ENCODE data around the gene ZNRD2.
A peak's percentile ranks its signal among the peaks of the same experiment; 100 is the strongest.

The ZNRD2 gene

GRCh38 chr11:65576867-65577755 lies 6.8 kb downstream of the ZNRD2 start:
- H3K18ac ChIP-seq (ENCODE audit: low read length), result peak overlapping the region; percentile 30
- no peak overlapping the region for H2BK5ac ChIP-seq (ENCODE audit: low read depth, low read length, poor library complexity)
- no peak overlapping the region for H3K14ac ChIP-seq (ENCODE audit: low read length)
- no peak overlapping the region for H2AFZ ChIP-seq (ENCODE audit: insufficient read depth, low read length, poor library complexity)
- no peak overlapping the region for H3K9ac ChIP-seq (ENCODE audit: low read length)
- H3K4me2 ChIP-seq (ENCODE audit: low read length), result no peak overlapping the region
- no CpG with 5 or more reads among the region's 18 CpGs for WGBS (ENCODE audit: extremely low coverage, insufficient coverage, insufficient read length)
- no peak overlapping the region for H2AK5ac ChIP-seq (ENCODE audit: low read length)
- H4K91ac ChIP-seq (ENCODE audit: low read depth, low read length), result no peak overlapping the region
- no peaks in the 10 kb centered on the region for H3K27me3 ChIP-seq (ENCODE audit: insufficient read depth, low read length)
- H3K79me2 ChIP-seq (ENCODE audit: control insufficient read depth, insufficient read depth, low read length, poor library complexity), result peaks cover 10% of the 10 kb centered on the region
- no peak overlapping the region for H3K4me3 ChIP-seq (ENCODE audit: low read depth, low read length)
- DNase-seq, result peak; percentile 81 to 84
- H3K4ac ChIP-seq (ENCODE audit: low read depth, low read length), result no peak overlapping the region
- H4K8ac ChIP-seq (ENCODE audit: low read depth, low read length), result no peak overlapping the region
- no peak overlapping the region for H2BK12ac ChIP-seq (ENCODE audit: low read length)
- no peak overlapping the region for H3K27ac ChIP-seq (ENCODE audit: low read depth, low read length)
- H3K9me3 ChIP-seq (ENCODE audit: insufficient read depth, low read depth, low read length), result no peaks in the 10 kb centered on the region
- no peak overlapping the region for H2BK120ac ChIP-seq (ENCODE audit: insufficient read depth, low read length, poor library complexity)
- H3K4me1 ChIP-seq (ENCODE audit: control insufficient read depth in 1 of 2, insufficient read depth in 2 of 2, low read length in 2 of 2), result peaks cover 24 to 31% of the 10 kb centered on the region in 2 experiments
- no peak overlapping the region for H4K12ac ChIP-seq (ENCODE audit: low read depth, low read length)
- peaks cover 14% of the 10 kb centered on the region for H3K79me1 ChIP-seq (ENCODE audit: low read length)
- no peak overlapping the region for H3K23ac ChIP-seq (ENCODE audit: low read length)
- H3K36me3 ChIP-seq (ENCODE audit: control insufficient read depth in 1 of 2, insufficient read depth in 2 of 2, low read length in 2 of 2), result peaks cover 25 to 31% of the 10 kb centered on the region in 2 experiments

DNA sequence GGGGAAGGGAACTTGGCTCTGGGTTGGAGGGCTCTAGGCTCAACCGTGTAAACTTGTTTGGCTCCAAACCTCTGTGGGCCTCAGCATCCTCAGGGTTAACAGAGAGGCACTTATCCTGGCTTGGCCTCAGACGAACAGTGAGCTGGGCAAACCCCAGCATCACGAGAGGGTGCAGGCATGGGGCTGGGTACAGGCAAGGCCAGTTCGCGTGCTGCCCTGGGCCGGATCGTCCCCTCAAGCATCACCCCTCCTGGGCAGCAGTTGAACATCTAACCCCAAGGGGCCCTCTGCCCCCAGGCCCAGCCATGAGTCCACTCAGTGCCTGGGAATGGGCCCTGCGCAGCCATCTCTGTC lies 7.5 kb downstream of the ZNRD2 start:
- Histone ChIP-seq H3K23ac (ENCODE audit: low read length) (no peak overlapping the region), H4K12ac (ENCODE audit: low read depth, low read length) (no peak overlapping the region), H3K4me3 (ENCODE audit: low read depth, low read length) (no peak overlapping the region), H3K18ac (ENCODE audit: low read length) (no peak overlapping the region), H2AFZ (ENCODE audit: insufficient read depth, low read length, poor library complexity) (no peak overlapping the region), H3K4ac (ENCODE audit: low read depth, low read length) (no peak overlapping the region), H2BK120ac (ENCODE audit: insufficient read depth, low read length, poor library complexity) (no peak overlapping the region), H2BK5ac (ENCODE audit: low read depth, low read length, poor library complexity) (no peak overlapping the region), H3K14ac (ENCODE audit: low read length) (no peak overlapping the region), H2AK5ac (ENCODE audit: low read length) (no peak overlapping the region), H4K91ac (ENCODE audit: low read depth, low read length) (no peak overlapping the region), H2BK12ac (ENCODE audit: low read length) (no peak overlapping the region), H3K9me3 (ENCODE audit: insufficient read depth, low read depth, low read length) (no peaks in the 10 kb centered on the region), H3K79me2 (ENCODE audit: control insufficient read depth, insufficient read depth, low read length, poor library complexity) (peaks cover 7% of the 10 kb centered on the region), H3K9ac (ENCODE audit: low read length) (no peak overlapping the region), H3K36me3 (ENCODE audit: control insufficient read depth in 1 of 2, insufficient read depth in 2 of 2, low read length in 2 of 2) (peaks cover 25 to 31% of the 10 kb centered on the region in 2 experiments), H3K79me1 (ENCODE audit: low read length) (peaks cover 12% of the 10 kb centered on the region), H3K27ac (ENCODE audit: low read depth, low read length) (no peak overlapping the region), H3K4me1 (ENCODE audit: control insufficient read depth in 1 of 2, insufficient read depth in 2 of 2, low read length in 2 of 2) (peaks cover 24 to 31% of the 10 kb centered on the region in 2 experiments), H3K4me2 (ENCODE audit: low read length) (no peak overlapping the region), H4K8ac (ENCODE audit: low read depth, low read length) (no peak overlapping the region), H3K27me3 (ENCODE audit: insufficient read depth, low read length) (no peaks in the 10 kb centered on the region)
- WGBS (ENCODE audit: extremely low coverage, insufficient coverage, insufficient read length), result no CpG with 5 or more reads among the region's 8 CpGs
- DNase-seq, result no peak

- Histone ChIP-seq H3K27me3 (ENCODE audit: insufficient read depth, low read length) (no peaks in the 10 kb centered on the region), H4K91ac (ENCODE audit: low read depth, low read length) (no peak overlapping the region), H3K4me2 (ENCODE audit: low read length) (no peak overlapping the region), H2AK5ac (ENCODE audit: low read length) (no peak overlapping the region), H3K4me1 (ENCODE audit: control insufficient read depth in 1 of 2, insufficient read depth in 2 of 2, low read length in 2 of 2) (peaks cover 23 to 30% of the 10 kb centered on the region in 2 experiments), H3K4me3 (ENCODE audit: low read depth, low read length) (no peak overlapping the region), H3K79me2 (ENCODE audit: control insufficient read depth, insufficient read depth, low read length, poor library complexity) (peaks cover 7% of the 10 kb centered on the region), H3K79me1 (ENCODE audit: low read length) (peaks cover 12% of the 10 kb centered on the region), H2BK5ac (ENCODE audit: low read depth, low read length, poor library complexity) (no peak overlapping the region), H3K27ac (ENCODE audit: low read depth, low read length) (no peak overlapping the region), H4K8ac (ENCODE audit: low read depth, low read length) (no peak overlapping the region), H3K18ac (ENCODE audit: low read length) (no peak overlapping the region), H3K23ac (ENCODE audit: low read length) (no peak overlapping the region), H4K12ac (ENCODE audit: low read depth, low read length) (no peak overlapping the region), H3K4ac (ENCODE audit: low read depth, low read length) (no peak overlapping the region), H3K14ac (ENCODE audit: low read length) (no peak overlapping the region), H2BK12ac (ENCODE audit: low read length) (no peak overlapping the region), H3K9ac (ENCODE audit: low read length) (no peak overlapping the region), H2AFZ (ENCODE audit: insufficient read depth, low read length, poor library complexity) (no peak overlapping the region), H2BK120ac (ENCODE audit: insufficient read depth, low read length, poor library complexity) (no peak overlapping the region), H3K9me3 (ENCODE audit: insufficient read depth, low read depth, low read length) (no peaks in the 10 kb centered on the region), H3K36me3 (ENCODE audit: control insufficient read depth in 1 of 2, insufficient read depth in 2 of 2, low read length in 2 of 2) (peaks cover 25 to 31% of the 10 kb centered on the region in 2 experiments)
- WGBS (ENCODE audit: extremely low coverage, insufficient coverage, insufficient read length), result no CpG with 5 or more reads among the region's 7 CpGs
- DNase-seq, result no peak
Measured at GRCh38 chr11:65578134-65578533, 7.9 kb downstream of the ZNRD2 start.

DNA sequence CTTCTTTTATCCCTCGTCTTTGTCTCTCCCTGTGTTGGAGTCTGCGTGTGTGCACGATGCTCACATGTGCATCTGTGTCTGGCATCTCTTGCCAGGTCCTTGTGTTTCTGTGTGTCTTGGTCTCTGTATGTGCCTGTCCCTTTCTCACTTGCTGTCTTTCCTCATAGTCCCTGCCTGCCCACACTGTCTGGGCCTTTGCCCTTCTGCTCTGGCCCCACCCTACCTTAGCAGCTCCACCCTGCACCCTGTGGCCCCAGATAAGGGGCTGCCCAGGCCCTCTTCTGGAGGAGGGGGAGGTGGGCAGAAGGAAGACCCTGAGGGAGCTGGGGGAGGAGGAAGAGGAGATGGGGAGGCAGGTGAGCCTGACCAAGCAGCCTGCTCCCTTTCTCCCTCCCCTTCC lies 8.4 kb downstream of the ZNRD2 start:
- H2AFZ ChIP-seq (ENCODE audit: insufficient read depth, low read length, poor library complexity), result no peak overlapping the region
- H4K12ac ChIP-seq (ENCODE audit: low read depth, low read length), result no peak overlapping the region
- no peak overlapping the region for H3K27ac ChIP-seq (ENCODE audit: low read depth, low read length)
- H4K8ac ChIP-seq (ENCODE audit: low read depth, low read length), result no peak overlapping the region
- H3K9ac ChIP-seq (ENCODE audit: low read length), result no peak overlapping the region
- H3K4me1 ChIP-seq (ENCODE audit: control insufficient read depth in 1 of 2, insufficient read depth in 2 of 2, low read length in 2 of 2), result peaks cover 17 to 25% of the 10 kb centered on the region in 2 experiments
- H2BK120ac ChIP-seq (ENCODE audit: insufficient read depth, low read length, poor library complexity), result no peak overlapping the region
- H3K79me1 ChIP-seq (ENCODE audit: low read length), result peaks cover 12% of the 10 kb centered on the region
- no peak for DNase-seq
- H3K4me3 ChIP-seq (ENCODE audit: low read depth, low read length), result no peak overlapping the region
- no peak overlapping the region for H2BK12ac ChIP-seq (ENCODE audit: low read length)
- no CpG with 5 or more reads among the region's 3 CpGs for WGBS (ENCODE audit: extremely low coverage, insufficient coverage, insufficient read length)
- no peak overlapping the region for H3K4ac ChIP-seq (ENCODE audit: low read depth, low read length)
- no peaks in the 10 kb centered on the region for H3K27me3 ChIP-seq (ENCODE audit: insufficient read depth, low read length)
- no peaks in the 10 kb centered on the region for H3K9me3 ChIP-seq (ENCODE audit: insufficient read depth, low read depth, low read length)
- H3K4me2 ChIP-seq (ENCODE audit: low read length), result no peak overlapping the region
- H2AK5ac ChIP-seq (ENCODE audit: low read length), result no peak overlapping the region
- H3K23ac ChIP-seq (ENCODE audit: low read length), result no peak overlapping the region
- H3K36me3 ChIP-seq (ENCODE audit: control insufficient read depth in 1 of 2, insufficient read depth in 2 of 2, low read length in 2 of 2), result peaks cover 20 to 28% of the 10 kb centered on the region in 2 experiments
- no peak overlapping the region for H2BK5ac ChIP-seq (ENCODE audit: low read depth, low read length, poor library complexity)
- no peak overlapping the region for H3K18ac ChIP-seq (ENCODE audit: low read length)
- peaks cover 7% of the 10 kb centered on the region for H3K79me2 ChIP-seq (ENCODE audit: control insufficient read depth, insufficient read depth, low read length, poor library complexity)
- no peak overlapping the region for H3K14ac ChIP-seq (ENCODE audit: low read length)
- no peak overlapping the region for H4K91ac ChIP-seq (ENCODE audit: low read depth, low read length)

Data from trophoblast cell (in vitro differentiated cells and primary cell).